GM13977 (cell line): ENCODE data around the gene B4GALT7.
"Not testable (repeated sequence)": the region's sequence is repeated elsewhere in the genome, so short reads cannot be mapped to it uniquely, and the experiment has no call there.

ENCODE experiments used
- DNase-seq: peaks from one replicate; pipeline ENCODE4 v3.0.0; 2012; ENCODE audit warnings: low spot score
- in situ Hi-C: fragments of 300-500 bp; cut with MboI; formaldehyde crosslinking; loops from one replicate; pipeline ENCODE4 v1.12.0; 2022; ENCODE audit warnings: low sequenced_read_pairs, low pct_unique_long_range_greater_than_20kb, mixed read lengths, inconsistent platforms; ENCODE audit not compliant: unreplicated experiment
- TF ChIP-seq, protein P1 (sequence below): IDR thresholded peaks from 2 replicates; pipeline ENCODE4 v1.5.1; 2012; ENCODE audit warnings: mild to moderate bottlenecking, control low read depth; ENCODE audit not compliant: insufficient read depth; ENCODE audit errors: extremely low read depth, missing control alignments

B4GALT7 gene

DNA sequence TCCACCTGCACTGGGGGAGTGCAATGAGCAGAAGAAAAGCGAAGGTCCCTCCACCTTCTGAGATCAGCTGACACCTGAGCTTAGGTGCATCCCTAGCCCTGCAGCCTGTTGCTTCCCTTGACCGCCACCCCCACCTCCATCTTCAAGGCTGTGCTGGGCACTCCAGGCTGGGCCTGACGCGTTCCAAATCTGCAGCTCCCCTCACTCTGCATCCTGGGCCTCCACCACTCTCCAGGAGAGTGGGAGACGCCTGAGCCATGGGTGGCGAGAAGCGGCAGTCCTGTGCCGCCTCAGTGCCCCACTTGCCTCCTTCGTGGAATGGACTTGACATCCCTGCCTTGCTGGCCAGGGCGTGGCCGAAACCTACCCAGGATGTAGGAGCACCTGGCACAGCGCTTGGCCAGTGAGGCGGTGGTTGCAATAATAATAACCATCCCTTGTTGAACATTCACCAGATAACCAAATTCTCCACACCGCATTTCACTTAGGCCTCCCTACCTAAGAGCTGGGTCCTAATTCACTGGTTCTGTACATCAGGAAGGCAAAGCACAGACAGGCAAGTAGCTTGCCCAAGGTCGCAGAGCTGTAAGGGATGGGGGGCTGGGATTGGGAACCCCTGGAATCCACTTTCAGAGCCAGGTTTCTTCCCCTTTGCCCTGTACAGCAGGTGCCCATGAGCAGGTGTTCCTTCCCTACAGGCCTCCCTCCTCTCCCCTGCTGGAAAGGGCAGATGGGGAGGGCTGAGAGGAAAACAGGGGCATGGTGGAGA is 11.7 kb downstream of the B4GALT7 start:
- in situ Hi-C loops: no loop called here
- no peak for DNase-seq
- TF ChIP-seq, protein P1, sequence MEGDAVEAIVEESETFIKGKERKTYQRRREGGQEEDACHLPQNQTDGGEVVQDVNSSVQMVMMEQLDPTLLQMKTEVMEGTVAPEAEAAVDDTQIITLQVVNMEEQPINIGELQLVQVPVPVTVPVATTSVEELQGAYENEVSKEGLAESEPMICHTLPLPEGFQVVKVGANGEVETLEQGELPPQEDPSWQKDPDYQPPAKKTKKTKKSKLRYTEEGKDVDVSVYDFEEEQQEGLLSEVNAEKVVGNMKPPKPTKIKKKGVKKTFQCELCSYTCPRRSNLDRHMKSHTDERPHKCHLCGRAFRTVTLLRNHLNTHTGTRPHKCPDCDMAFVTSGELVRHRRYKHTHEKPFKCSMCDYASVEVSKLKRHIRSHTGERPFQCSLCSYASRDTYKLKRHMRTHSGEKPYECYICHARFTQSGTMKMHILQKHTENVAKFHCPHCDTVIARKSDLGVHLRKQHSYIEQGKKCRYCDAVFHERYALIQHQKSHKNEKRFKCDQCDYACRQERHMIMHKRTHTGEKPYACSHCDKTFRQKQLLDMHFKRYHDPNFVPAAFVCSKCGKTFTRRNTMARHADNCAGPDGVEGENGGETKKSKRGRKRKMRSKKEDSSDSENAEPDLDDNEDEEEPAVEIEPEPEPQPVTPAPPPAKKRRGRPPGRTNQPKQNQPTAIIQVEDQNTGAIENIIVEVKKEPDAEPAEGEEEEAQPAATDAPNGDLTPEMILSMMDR: no peak

DNA sequence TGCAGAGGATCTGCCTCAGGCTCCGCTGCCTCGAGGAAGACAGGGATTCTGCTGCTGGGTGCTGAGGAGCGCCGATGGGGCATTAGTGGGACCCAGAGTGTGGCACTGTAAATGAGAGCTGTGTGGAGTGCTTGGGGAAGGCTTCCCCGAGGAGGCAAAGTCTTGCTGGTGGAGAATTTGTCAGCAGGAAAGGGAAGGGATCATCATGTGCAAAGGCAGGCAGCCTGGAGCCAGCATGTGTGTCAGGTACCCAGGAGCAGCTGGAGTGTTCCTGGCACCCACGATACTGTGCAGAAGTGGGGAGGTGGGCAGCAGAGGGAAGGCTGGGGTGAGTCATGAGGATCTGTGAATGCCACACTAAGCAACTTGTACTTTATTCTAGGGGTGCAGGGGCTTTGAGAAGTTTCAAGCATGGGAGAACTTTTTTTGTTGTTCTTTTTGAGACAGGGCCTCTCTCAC is 12.3 kb downstream of the B4GALT7 start:
- DNase-seq: no peak
- TF ChIP-seq, protein P1: no peak
- in situ Hi-C loops: no loop called here

DNA sequence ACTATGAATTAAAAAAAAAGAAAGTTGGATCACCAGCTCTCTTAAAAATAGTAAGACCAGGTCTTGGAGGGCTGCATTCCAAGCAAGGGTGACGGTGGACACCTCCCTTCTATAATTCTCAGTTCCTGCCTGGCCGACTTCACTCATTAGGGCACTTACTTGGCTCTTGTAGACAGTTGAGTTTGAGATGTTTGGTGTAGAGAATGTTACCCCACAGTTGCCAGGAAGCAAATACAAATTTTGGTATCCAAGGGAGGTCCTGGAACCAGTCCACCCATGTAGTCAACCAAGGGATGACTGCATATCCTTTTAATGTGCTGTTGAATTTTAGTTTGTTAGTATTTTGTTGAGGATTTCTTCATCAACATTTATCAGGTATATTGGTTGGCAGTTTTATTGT is 20.6 kb downstream of the B4GALT7 start:
- TF ChIP-seq, protein P1: no peak

DNA sequence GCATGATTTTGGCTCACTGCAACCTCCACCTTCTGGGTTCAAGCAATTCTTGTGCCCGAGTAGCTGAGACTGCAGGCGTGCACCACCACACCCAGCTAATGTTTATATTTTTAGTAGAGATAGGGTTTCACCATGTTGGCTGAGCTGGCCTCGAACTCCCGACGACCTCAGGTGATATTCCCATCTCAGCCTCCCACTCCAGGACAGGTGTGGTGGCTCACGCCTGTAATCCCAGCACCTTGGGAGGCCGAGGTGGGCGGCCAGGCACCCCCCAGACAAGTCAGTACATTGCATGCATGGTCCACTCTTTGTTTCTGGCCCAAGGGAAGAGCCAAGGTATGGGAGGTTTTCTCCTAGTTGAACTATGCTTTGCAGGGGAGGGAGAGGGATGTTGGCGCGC is 24.2 kb downstream of the B4GALT7 start:
- DNase-seq, in situ Hi-C loops: not testable (repeated sequence)

More for the DNA sequence above, 20.6 kb downstream of the B4GALT7 start:
- in situ Hi-C loops: no loop called here
- DNase-seq: no peak

DNA sequence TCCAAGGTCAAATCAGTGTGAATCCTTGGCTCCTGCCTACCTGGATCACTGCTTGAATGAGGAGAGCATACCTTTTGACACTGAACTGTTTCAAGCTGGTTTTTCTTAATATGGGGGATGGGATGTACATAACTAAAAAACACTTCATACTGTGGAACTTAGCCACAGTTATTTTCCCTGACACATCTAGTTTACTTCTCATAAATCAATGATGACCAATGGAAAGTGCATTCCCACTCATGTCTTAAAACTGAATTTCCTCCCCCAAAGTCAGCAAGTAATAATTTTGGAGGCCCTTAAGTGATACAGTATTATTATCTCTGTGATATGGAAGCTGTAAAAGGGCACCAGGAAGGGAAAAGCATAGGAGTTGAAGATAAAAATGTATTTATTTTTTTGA is 30.3 kb downstream of the B4GALT7 start:
- DNase-seq, in situ Hi-C loops: not testable (repeated sequence)

DNA sequence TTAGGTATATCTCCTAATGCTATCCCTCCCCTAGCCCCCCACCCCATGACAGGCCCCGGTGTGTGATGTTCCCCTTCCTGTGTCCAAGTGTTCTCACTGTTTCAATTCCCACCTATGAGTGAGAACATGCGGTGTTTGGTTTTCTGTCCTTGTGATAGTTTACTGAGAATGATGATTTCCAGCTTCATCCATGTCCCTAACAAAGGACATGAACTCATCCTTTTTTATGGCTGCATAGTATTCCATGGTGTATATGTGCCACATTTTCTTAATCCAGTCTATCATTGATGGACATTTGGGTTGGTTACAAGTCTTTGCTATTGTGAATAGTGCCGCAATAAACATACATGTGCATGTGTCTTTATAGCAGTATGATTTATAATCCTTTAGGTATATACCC is 35.0 kb downstream of the B4GALT7 start:
- DNase-seq, in situ Hi-C loops: not testable (repeated sequence)

DNA sequence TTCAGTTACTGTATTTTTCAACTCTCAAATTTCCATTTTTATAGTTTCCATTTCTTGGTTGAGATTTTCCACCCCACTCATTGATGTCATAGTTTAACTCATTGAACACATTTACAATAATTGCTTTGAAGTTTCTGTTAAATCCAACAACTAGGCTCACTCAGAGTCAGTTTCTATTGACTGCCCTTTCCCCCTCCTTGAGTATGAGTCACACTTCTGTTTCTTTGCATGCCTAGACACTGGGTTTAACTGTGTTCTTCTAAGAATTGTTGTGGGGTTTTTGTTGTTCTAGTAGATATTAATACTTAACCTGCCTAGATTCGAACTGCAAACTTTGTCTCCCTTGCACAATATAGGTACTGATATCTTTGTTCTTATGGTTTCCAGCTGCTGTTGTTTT is 45.5 kb downstream of the B4GALT7 start:
- in situ Hi-C loops, DNase-seq: not testable (repeated sequence)

DNA sequence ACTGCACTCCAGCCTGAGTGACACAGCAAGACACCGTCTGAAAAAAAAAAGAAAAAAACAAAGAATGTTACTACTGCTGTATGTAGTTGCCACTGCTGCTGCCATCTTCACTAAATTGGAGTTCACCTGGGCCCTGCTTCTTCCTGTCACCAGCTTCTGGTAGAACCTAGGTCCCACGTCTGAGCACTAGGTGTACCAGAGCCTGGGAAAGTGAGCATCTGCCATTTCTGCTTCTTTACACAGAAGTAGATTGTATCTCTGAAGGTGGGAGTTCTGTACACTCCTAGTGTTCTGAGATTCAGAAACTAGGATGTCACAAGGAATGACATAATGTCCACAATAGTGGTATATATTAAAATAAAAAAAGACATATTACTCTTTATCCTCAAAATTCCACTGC is 51.3 kb downstream of the B4GALT7 start:
- DNase-seq, in situ Hi-C loops: not testable (repeated sequence)

DNA sequence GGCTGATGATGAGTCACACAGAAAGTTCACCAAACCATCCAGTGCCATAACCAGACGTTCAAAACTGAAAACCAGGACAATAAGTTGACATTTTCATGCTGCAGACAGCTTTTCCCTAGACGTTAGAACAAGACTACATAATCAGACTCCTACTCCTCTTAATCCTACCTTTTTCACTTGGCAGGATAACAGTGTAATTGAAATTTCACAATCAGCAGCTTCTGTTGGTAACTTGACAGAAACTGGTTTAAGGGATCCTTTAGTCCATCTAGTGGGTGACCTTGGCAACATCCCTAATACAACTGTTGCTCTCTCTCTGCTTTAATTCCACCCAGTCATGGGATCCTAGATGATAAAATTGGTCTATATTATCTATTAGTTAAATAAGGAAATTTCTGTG is 57.9 kb downstream of the B4GALT7 start:
- in situ Hi-C loops, DNase-seq: not testable (repeated sequence)

DNA sequence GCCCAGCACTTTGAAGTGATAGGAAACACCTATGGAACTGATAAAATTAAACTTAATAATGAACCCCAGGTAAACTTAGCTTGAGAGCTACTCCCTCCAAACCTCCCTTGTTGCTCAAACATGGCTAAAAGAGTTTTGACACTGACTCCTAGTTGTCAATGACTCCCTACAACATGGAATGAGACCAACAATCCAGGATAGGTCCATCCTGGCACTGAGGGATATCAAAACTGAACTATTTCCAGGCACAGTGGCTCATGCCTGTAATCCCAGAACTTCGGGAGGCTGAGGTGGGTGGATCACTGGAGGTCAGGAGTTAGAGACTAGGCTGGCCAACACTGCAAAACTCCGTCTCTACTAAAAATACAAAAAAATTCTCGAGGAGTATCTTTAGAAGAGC is 58.6 kb downstream of the B4GALT7 start:
- DNase-seq, in situ Hi-C loops: not testable (repeated sequence)
